Vagina (tissue), 2 donors: ENCODE results near the gene CNFN. TPM values are rescaled to one million over a fixed set of nuclear protein-coding genes. Genes with fewer than 3 reads are reported as not detected.

Experiments used
- microRNA-seq: library from miRNA; unstranded; fragments of <30 nt; microRNA quantifications from one replicate; pipeline ENCODE4, GENCODE V29; 2017; ENCODE audit warnings: borderline number of aligned reads, borderline replicate concordance
- small RNA-seq: library from RNA; depleted of rRNA; stranded (forward); fragments of <200 nt; gene quantifications from one replicate; pipeline ENCODE3, GENCODE V24; 2016
- total RNA-seq: library from RNA; depleted of rRNA; stranded (reverse); fragments of >200 nt; gene quantifications from one replicate; pipeline ENCODE4 v1.2.3, GENCODE V29; 2016

The CNFN gene
- total RNA-seq, 1 donor from 2014 or later = 106 TPM

Small RNA genes within 50 kb of the gene (microRNA-seq; reads per million reads assigned to microRNA genes)
- not detected for gene MIR8077

Small RNA genes within 50 kb of the gene (small RNA-seq; reads per million reads assigned to genes)
- not detected for gene MIR8077

Other genes starting within 250 kb of the CNFN start
- gene DEDD2, start 172.6 kb downstream of the CNFN start, total RNA-seq = 25.3 TPM
- gene ZNF526, start 170.0 kb downstream of the CNFN start, total RNA-seq = 6.1 TPM
- 21.1 TPM for gene GSK3A, start 147.7 kb downstream of the CNFN start, total RNA-seq
- gene ERF, start 135.2 kb downstream of the CNFN start, total RNA-seq = 44.7 TPM
- gene CIC, start 121.0 kb downstream of the CNFN start, total RNA-seq = 36.1 TPM
- not detected for gene PRR19, start 88.2 kb downstream of the CNFN start, total RNA-seq
- gene PAFAH1B3, start 87.7 kb downstream of the CNFN start, total RNA-seq = 21.9 TPM
- gene TMEM145, start 77.0 kb downstream of the CNFN start, total RNA-seq = not detected
- 13.5 TPM for gene MEGF8, start 64.7 kb downstream of the CNFN start, total RNA-seq
- gene LIPE, start 37.1 kb upstream of the CNFN start, total RNA-seq = 102 TPM
- gene CXCL17, start 52.6 kb upstream of the CNFN start, total RNA-seq = 2.9 TPM
- 24.3 TPM for gene CEACAM1, start 138.2 kb upstream of the CNFN start, total RNA-seq
- not detected for gene CEACAM8, start 204.6 kb upstream of the CNFN start, total RNA-seq